ENCODE data around the gene MAMDC4. TPM values are rescaled to one million over a fixed set of nuclear protein-coding genes. Genes with fewer than 3 reads are reported as not detected.
A peak's percentile ranks its signal among the peaks of the same experiment; 100 is the strongest.

Gene MAMDC4
- total and polyA plus RNA-seq, 2 of the 13 experiments (the other 11 are each of a cell fraction or from before 2014, with no cell fraction given) = 6.0 to 6.8 TPM

GRCh38 chr9:136840877-136841645, 11.1 kb upstream of the MAMDC4 start (continued):
- no peak for TF ChIP-seq ZUFSP (CRISPR knock-in tag; IDR thresholded peaks at IDR 0.05; ENCODE audit: borderline replicate concordance)
- TF ChIP-seq KAT7 (CRISPR knock-in tag; IDR thresholded peaks at IDR 0.05; ENCODE audit: borderline replicate concordance) = no peak
- peak; percentile 69; the same call in 1 of the 2 replicates for TF ChIP-seq ZNF691 (CRISPR knock-in tag; IDR thresholded peaks at IDR 0.05; ENCODE audit: borderline replicate concordance, low read depth)
- TF ChIP-seq DZIP1 (CRISPR knock-in tag; IDR thresholded peaks at IDR 0.05) = no peak
- TF ChIP-seq STAT5B (CRISPR knock-in tag; IDR thresholded peaks at IDR 0.05) = no peak
- TF ChIP-seq ZBED4 (CRISPR knock-in tag; IDR thresholded peaks at IDR 0.05; ENCODE audit: borderline replicate concordance) = no peak
- TF ChIP-seq MEF2D (CRISPR knock-in tag; IDR thresholded peaks at IDR 0.05) = no peak
- no peak for TF ChIP-seq ZNF382 (CRISPR knock-in tag; IDR thresholded peaks at IDR 0.05; ENCODE audit: borderline replicate concordance)
- TF ChIP-seq, protein P1, sequence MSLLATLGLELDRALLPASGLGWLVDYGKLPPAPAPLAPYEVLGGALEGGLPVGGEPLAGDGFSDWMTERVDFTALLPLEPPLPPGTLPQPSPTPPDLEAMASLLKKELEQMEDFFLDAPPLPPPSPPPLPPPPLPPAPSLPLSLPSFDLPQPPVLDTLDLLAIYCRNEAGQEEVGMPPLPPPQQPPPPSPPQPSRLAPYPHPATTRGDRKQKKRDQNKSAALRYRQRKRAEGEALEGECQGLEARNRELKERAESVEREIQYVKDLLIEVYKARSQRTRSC (CRISPR knock-in tag; IDR thresholded peaks at IDR 0.05; ENCODE audit: low read depth) = peak; percentile 83; the same call in 1 of the 2 replicates
- TF ChIP-seq NFAT5 (CRISPR knock-in tag; IDR thresholded peaks at IDR 0.05) = no peak
- no peak for TF ChIP-seq SOX6 (IDR thresholded peaks at IDR 0.05)
- TF ChIP-seq SOX6 (CRISPR knock-in tag; IDR thresholded peaks at IDR 0.05) = 0 out of 2 replicates have a peak, but pooled peaks have one; percentile 21
